Fibroblast of villous mesenchyme (primary cell): ENCODE measurements around the gene ZNF536. TPM values are rescaled to one million over a fixed set of nuclear protein-coding genes. Genes with fewer than 3 reads are reported as not detected.
"Not testable (repeated sequence)": the region's sequence is repeated elsewhere in the genome, so short reads cannot be mapped to it uniquely, and the experiment has no call there.

Experiments used
- DNase-seq: peaks from one replicate; pipeline ENCODE4 v3.0.0-alpha.2; 2010; ENCODE audit warnings: low read depth
- H3K4me3 ChIP-seq: 2 replicates; pipeline ENCODE4 v1.5.1; 2011; ENCODE audit warnings: low read depth, mild to moderate bottlenecking, low read length
- total RNA-seq: library from RNA; depleted of rRNA; stranded (reverse); fragments of >200 nt; gene quantifications from 2 replicates; pipeline ENCODE4 v1.2.3, GENCODE V29; 2012
- TF ChIP-seq, protein P1 (sequence below): IDR thresholded peaks from 2 replicates; pipeline ENCODE4 v1.5.1; 2012; ENCODE audit warnings: low read depth, mild to moderate bottlenecking, low read length; ENCODE audit not compliant: insufficient read depth

Gene ZNF536
- total RNA-seq, 1 donor = not detected

DNA sequence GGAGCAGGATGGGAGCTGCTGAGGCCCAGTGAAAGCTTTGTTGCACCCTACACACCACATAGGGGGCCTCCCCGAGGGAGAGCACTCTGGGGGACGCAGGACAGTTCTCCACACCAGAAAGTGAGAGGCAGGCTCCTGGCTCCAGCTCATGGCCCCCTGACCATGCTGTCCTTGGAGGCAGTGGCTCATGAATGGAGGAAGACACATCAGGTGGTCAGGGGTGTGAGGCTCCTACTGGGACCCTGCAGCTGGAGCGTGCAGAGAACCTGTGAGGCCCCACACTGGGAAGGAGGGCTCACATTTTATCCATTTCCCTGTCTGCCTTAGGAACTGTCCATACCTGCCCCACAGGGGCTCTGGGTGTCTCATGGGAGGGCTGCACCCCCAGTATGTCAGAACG, 85.3 kb downstream of the ZNF536 start:
- DNase-seq = no peak
- TF ChIP-seq, protein P1, sequence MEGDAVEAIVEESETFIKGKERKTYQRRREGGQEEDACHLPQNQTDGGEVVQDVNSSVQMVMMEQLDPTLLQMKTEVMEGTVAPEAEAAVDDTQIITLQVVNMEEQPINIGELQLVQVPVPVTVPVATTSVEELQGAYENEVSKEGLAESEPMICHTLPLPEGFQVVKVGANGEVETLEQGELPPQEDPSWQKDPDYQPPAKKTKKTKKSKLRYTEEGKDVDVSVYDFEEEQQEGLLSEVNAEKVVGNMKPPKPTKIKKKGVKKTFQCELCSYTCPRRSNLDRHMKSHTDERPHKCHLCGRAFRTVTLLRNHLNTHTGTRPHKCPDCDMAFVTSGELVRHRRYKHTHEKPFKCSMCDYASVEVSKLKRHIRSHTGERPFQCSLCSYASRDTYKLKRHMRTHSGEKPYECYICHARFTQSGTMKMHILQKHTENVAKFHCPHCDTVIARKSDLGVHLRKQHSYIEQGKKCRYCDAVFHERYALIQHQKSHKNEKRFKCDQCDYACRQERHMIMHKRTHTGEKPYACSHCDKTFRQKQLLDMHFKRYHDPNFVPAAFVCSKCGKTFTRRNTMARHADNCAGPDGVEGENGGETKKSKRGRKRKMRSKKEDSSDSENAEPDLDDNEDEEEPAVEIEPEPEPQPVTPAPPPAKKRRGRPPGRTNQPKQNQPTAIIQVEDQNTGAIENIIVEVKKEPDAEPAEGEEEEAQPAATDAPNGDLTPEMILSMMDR = no peak
- H3K4me3 ChIP-seq = no peak overlapping the region

DNA sequence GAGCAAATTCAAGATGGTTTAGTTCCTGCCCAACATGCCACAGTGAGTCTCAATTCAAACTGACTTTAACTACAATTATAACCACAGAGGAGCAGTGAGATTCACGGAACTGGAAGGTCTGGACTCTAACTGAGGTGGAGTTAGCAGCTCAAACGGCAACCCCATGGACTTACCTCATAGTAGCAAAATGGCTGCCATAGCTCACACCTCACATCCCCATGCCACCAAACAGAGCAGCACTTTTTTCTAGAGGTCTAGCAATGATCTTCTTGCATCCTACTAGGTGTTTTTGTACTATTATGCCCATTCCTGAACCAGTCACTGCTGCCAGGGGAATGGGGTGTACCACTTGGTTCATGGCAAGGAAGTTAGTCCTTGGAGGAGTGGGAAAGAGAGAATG, 87.7 kb downstream of the ZNF536 start:
- no peak for DNase-seq

DNA sequence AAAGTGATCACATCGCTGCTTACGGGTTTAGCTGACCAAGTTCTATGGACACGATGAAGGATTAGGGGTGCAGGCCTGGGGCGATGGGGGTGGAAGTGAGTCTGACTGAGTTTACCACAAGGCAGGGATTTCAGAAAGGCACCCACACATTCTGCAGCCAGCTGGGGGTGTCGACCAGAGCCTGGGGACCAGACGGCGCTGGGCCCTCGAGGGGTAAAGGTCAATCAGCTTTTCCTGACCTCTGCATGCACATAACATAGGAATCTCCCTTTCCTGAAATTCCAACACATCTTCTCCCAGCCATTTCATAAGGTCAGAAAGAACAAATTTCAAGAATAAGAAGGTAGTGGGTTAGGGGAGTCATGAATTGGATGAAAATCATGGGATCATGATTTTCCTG, 92.0 kb downstream of the ZNF536 start:
- H3K4me3 ChIP-seq = no peak overlapping the region
- TF ChIP-seq, protein P1 = no peak
- DNase-seq = no peak

More for the DNA sequence above, 87.7 kb downstream of the ZNF536 start:
- TF ChIP-seq, protein P1 = no peak
- no peak overlapping the region for H3K4me3 ChIP-seq

DNA sequence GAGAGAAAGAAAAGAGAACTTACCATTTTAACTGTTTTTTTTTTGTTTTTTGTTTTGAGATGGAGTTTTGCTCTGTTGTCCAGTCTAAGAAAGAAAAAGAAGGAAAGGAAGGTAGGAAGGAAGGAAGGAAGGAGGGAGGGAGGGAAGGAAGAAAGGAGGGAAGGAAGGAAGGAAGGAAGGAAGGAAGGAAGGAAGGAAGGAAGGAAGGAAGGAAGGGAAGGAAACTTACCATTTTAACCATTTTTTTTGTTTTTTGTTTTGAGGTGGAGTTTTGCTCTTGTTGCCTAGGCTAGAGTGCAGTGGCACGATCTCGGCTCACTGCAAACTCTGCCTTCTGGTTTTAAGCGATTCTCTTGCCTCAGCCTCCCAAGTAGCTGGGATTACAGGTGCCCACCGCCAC, 94.4 kb downstream of the ZNF536 start:
- H3K4me3 ChIP-seq, DNase-seq: not testable (repeated sequence)

DNA sequence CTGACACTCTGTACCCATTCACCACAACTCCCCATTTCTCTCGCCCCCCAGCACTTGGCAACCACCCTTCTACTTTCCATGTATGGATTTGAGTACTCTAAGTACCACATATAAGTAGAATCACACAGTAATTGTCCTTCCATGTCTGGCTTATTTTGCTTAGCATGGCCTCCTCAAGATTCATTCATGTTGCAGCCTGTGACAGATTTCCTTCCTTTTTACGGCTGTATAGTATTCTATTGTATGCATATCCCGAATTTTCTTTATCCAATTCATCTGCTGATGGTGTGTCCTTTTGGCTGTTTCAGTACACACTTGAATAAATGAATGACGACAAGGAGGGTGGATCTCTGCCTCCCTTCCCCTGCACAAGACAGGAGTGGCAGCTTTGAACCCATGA, 95.1 kb downstream of the ZNF536 start:
- TF ChIP-seq, protein P1 = no peak
- no peak overlapping the region for H3K4me3 ChIP-seq
- no peak for DNase-seq

DNA sequence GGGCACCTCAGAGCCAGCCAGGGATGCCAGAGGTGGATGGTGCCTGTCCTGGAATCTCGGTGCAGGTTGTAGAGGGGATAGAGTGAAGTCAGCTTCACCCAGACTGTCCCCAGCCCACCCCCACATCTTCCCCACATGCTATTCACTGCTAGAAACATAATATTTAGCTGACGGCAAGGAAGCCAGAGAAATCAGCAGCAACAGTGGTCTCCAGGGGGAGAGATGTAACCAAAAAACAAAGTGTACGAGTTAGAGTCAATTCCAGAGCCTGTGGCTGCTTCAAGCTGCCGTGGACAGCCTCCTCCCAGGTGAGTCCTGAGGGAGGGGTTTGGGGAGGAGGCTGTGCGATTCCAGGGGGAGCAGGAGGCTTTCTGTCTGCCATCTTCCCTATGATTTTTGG, 97.6 kb downstream of the ZNF536 start:
- TF ChIP-seq, protein P1 = no peak
- DNase-seq = no peak
- H3K4me3 ChIP-seq = no peak overlapping the region

DNA sequence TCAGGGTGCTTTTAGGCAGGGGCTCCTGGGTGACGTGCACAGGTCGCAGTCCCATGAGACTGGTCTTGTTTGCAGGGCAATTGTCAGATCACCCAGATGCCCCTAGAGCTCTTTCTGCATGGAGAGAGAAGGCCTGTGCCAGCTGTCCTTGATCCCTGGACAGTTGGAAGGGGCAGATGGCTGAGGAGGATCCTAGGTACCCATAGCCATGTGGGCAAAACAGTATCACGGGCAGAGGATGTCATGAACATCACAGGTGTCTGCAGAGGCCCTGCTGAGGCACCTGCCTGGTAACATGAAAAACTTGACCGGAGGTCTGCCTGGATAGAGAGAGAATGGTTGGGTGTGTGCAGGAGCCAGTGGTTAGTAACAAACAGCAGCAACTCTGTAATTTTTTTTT, 99.3 kb downstream of the ZNF536 start:
- H3K4me3 ChIP-seq = no peak overlapping the region
- no peak for DNase-seq
- TF ChIP-seq, protein P1 = no peak
